IMR-90 (cell line): Measurements from ENCODE around the gene POLR2F. TPM values are rescaled to one million over a fixed set of nuclear protein-coding genes. Genes with fewer than 3 reads are reported as not detected.

Source experiments
- ATAC-seq: fragments of 200-7000 bp; cut with Tn5 transposase; 2 replicates; pipeline ENCODE4 v1.9.1; 2020; ENCODE audit warnings: low read depth, mild to moderate bottlenecking, moderate library complexity
- BruUV-seq: library from RNA; stranded (reverse); fragments of 400-500 nt; replicated peaks from 2 replicates; lab custom pipeline; 2021; lab: Mats Ljungman, UMichigan
- CTCF ChIA-PET: fragments of 300-600 bp; formaldehyde crosslinking; extraction: SDS; loops from one replicate; lab custom pipeline; 2021; ENCODE audit warnings: antibody characterized with exemption; lab: Yijun Ruan, JAX
- POLR2A ChIA-PET: fragments of 300-600 bp; sonication (Branson Sonifier 250); formaldehyde crosslinking; loops from one replicate; lab custom pipeline; 2022; ENCODE audit warnings: antibody characterized with exemption; ENCODE audit not compliant: unreplicated experiment; lab: Charles Lee
- DNase-seq: peaks from one replicate; pipeline ENCODE4 v3.0.0; 2013
- H2AFZ ChIP-seq: replicated peaks from 2 replicates; pipeline ENCODE3; 2013; ENCODE audit warnings: low read length, mild to moderate bottlenecking; ENCODE audit not compliant: poor library complexity
- H2AK5ac ChIP-seq: 2 replicates; pipeline ENCODE4 v1.6.1; 2013; ENCODE audit warnings: low read depth, low read length, inconsistent platforms
- H2AK9ac ChIP-seq: replicated peaks from 2 replicates; pipeline ENCODE3; 2013; ENCODE audit warnings: mild to moderate bottlenecking, low read depth, low read length, moderate library complexity; ENCODE audit not compliant: poor library complexity
- H2BK120ac ChIP-seq: 2 replicates; pipeline ENCODE4 v1.6.1; 2013; ENCODE audit warnings: low read depth, low read length, inconsistent platforms
- H2BK15ac ChIP-seq: 3 replicates; pipeline ENCODE4 v1.6.1; 2013; ENCODE audit warnings: low read depth, low read length, inconsistent platforms
- H2BK20ac ChIP-seq: 2 replicates; pipeline ENCODE4 v1.6.1; 2013; ENCODE audit warnings: low read depth, mild to moderate bottlenecking, inconsistent platforms, low read length, moderate library complexity
- H2BK5ac ChIP-seq: 2 replicates; pipeline ENCODE4 v1.6.1; 2013; ENCODE audit warnings: mild to moderate bottlenecking, low read depth, low read length, inconsistent platforms; ENCODE audit not compliant: poor library complexity, severe bottlenecking
- H3K14ac ChIP-seq: replicated peaks from 2 replicates; pipeline ENCODE4 v1.6.1; 2013; ENCODE audit warnings: low read depth, low read length, inconsistent platforms
- H3K18ac ChIP-seq: 2 replicates; pipeline ENCODE4 v1.6.1; 2013; ENCODE audit warnings: low read depth, low read length, control low read depth
- H3K23ac ChIP-seq: 2 replicates; pipeline ENCODE4 v1.6.1; 2013; ENCODE audit warnings: low read depth, low read length, inconsistent platforms
- H3K27ac ChIP-seq: 2 replicates; pipeline ENCODE4 v1.5.1; 2013; ENCODE audit warnings: mild to moderate bottlenecking, control low read depth, low read length; ENCODE audit not compliant: insufficient read depth
- H3K27me3 ChIP-seq: 2 replicates; pipeline ENCODE4 v1.6.1; 2013; ENCODE audit warnings: low read length; ENCODE audit not compliant: control insufficient read depth, insufficient read depth
- H3K36me3 ChIP-seq: 2 replicates; pipeline ENCODE4 v1.6.1; 2013; ENCODE audit warnings: low read length, mixed read lengths; ENCODE audit not compliant: control insufficient read depth, insufficient read depth
- H3K4ac ChIP-seq: 2 replicates; pipeline ENCODE4 v1.6.1; 2013; ENCODE audit warnings: low read depth, low read length, inconsistent platforms
- H3K4me1 ChIP-seq: 2 replicates; pipeline ENCODE4 v1.6.1; 2013; ENCODE audit warnings: low read length, mixed read lengths; ENCODE audit not compliant: control insufficient read depth, insufficient read depth
- H3K4me2 ChIP-seq: 2 replicates; pipeline ENCODE4 v1.6.1; 2013; ENCODE audit warnings: low read depth, mild to moderate bottlenecking, control low read depth, low read length, moderate library complexity
- H3K4me3 ChIP-seq: 2 replicates; pipeline ENCODE4 v1.5.1; 2013; ENCODE audit warnings: low read depth, mild to moderate bottlenecking, control low read depth, low read length, moderate library complexity; ENCODE audit not compliant: insufficient read depth
- H3K56ac ChIP-seq: 2 replicates; pipeline ENCODE4 v1.6.1; 2013; ENCODE audit warnings: low read length, inconsistent platforms; ENCODE audit not compliant: insufficient read depth; ENCODE audit errors: extremely low read depth
- H3K79me1 ChIP-seq, 2 experiments: 2 replicates each; pipeline ENCODE4 v1.6.1; 2013; ENCODE audit warnings: low read length in 2 of 2, inconsistent platforms in 1 of 2, low read depth in 1 of 2
- H3K9ac ChIP-seq: 2 replicates; pipeline ENCODE4 v1.6.1; 2013; ENCODE audit warnings: low read depth, low read length, control low read depth
- H3K9me1 ChIP-seq: 2 replicates; pipeline ENCODE4 v1.6.1; 2013; ENCODE audit warnings: low read length, inconsistent platforms; ENCODE audit not compliant: insufficient read depth
- H3K9me3 ChIP-seq: 2 replicates; pipeline ENCODE4 v1.6.1; 2013; ENCODE audit warnings: low read length; ENCODE audit not compliant: control insufficient read depth, insufficient read depth
- H4K20me1 ChIP-seq: 2 replicates; pipeline ENCODE4 v1.6.1; 2013; ENCODE audit warnings: low read length, inconsistent platforms; ENCODE audit not compliant: insufficient read depth
- H4K5ac ChIP-seq: 2 replicates; pipeline ENCODE4 v1.6.1; 2013; ENCODE audit warnings: mild to moderate bottlenecking, low read depth, low read length, control low read depth
- H4K8ac ChIP-seq, 2 experiments: 2 replicates each; pipeline ENCODE4 v1.6.1; 2013; ENCODE audit warnings: low read depth in 2 of 2, low read length in 2 of 2, control low read depth in 1 of 2, inconsistent platforms in 1 of 2
- H4K91ac ChIP-seq: 2 replicates; pipeline ENCODE4 v1.6.1; 2013; ENCODE audit warnings: low read depth, low read length, inconsistent platforms; ENCODE audit not compliant: insufficient read depth
- SMC3 ChIP-seq: fragments of 150-350 bp; IDR thresholded peaks from 2 replicates; pipeline ENCODE4 v1.6.1; 2016; ENCODE audit warnings: low read depth, mild to moderate bottlenecking, antibody characterized with exemption, low read length, moderate library complexity
- WGBS, 2 experiments: methylation state at CpG; one replicate each; pipeline versions ENCODE4 v1.1.5 to v1.1.7; 2013; ENCODE audit warnings: missing lambda C conversion rate in 2 of 2; ENCODE audit not compliant: insufficient read length in 1 of 2; ENCODE audit errors: extremely low coverage in 2 of 2; 5-methylcytosine and 5-hydroxymethylcytosine counted together
- dilution Hi-C: fragments of 300-500 bp; cut with HindIII; formaldehyde crosslinking; loops from one replicate; pipeline ENCODE4 v1.14.3; 2018; ENCODE audit warnings: low sequenced_read_pairs; ENCODE audit not compliant: unreplicated experiment
- in situ Hi-C: fragments of 300-500 bp; cut with MboI; formaldehyde crosslinking; loops from 3 replicates; pipeline ENCODE4 v1.14.3; 2019; ENCODE audit warnings: low sequenced_read_pairs, inconsistent platforms, mixed read lengths
- intact Hi-C: fragments of 100-400 bp; cut with micrococcal nuclease; formaldehyde crosslinking; loops from 2 replicates; pipeline ENCODE4 v1.10.0; 2022
- polyA plus RNA-seq, 3 experiments: library from polyadenylated mRNA; depleted of rRNA; stranded (reverse); fragments of >200 nt; gene quantifications; 2 replicates each; pipeline ENCODE4 v1.2.3, GENCODE V29; 2012; ENCODE audit warnings: low replicate concordance in 1 of 3
- total RNA-seq: library from RNA; depleted of rRNA; stranded (reverse); fragments of >200 nt; gene quantifications from 2 replicates; pipeline ENCODE4 v1.2.3, GENCODE V29; 2012
- TF ChIP-seq, protein P1 (sequence below): fragments of 150-350 bp; IDR thresholded peaks from 2 replicates; pipeline ENCODE4 v1.6.1; 2017; ENCODE audit warnings: mild to moderate bottlenecking, antibody characterized with exemption, low read length, low read depth

The POLR2F gene
- total and polyA plus RNA-seq, 2 of the 4 experiments (the other 2 are of a cell fraction), result 26.0 to 147 TPM

DNA sequence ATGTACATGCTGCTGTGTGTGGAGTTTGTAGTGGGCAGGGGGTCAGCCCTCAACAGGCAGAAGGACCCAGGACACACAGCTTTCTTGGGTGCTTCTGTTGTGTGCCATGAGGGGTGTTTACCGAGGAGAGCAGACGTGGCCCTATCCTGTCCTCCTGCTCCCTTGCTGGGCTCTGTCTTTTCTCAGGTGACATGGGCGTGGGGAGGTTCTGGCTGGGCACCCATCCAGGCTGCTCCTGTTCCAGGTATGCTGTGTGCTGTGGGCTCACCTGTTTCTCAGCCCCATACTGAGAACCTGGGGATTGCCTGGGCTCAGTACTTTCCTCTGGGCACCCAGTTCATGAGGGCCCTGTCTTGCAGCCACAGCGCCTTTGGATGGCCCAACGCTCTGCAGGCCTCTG, 24.1 kb upstream of the POLR2F start:
- WGBS, 2 experiments, result 100% methylated on average over 3 of the region's 5 CpGs; no CpG with 5 or more reads in 1 of the 2 experiments
- intact Hi-C loops, result no loop called here

More for the DNA sequence above, 24.1 kb upstream of the POLR2F start:
- no peak overlapping the region for H3K4me3 ChIP-seq
- peaks cover 0 to 51% of the 10 kb centered on the region in 2 experiments; a peak in 3 of 4 replicates for H3K79me1 ChIP-seq
- no peak overlapping the region for H2BK120ac ChIP-seq
- H2BK20ac ChIP-seq, result no peak overlapping the region
- H4K5ac ChIP-seq, result no peak overlapping the region
- DNase-seq (no peak), ATAC-seq (no peak)
- no peak overlapping the region for H4K91ac ChIP-seq
- H3K18ac ChIP-seq, result no peak overlapping the region
- no peak overlapping the region for H2AFZ ChIP-seq
- no peaks in the 10 kb centered on the region for H3K9me3 ChIP-seq
- H4K8ac ChIP-seq, result no peak overlapping the region
- no peak overlapping the region for H3K56ac ChIP-seq
- no peak overlapping the region for H3K4ac ChIP-seq
- ChIA-PET CTCF (no interaction called here), POLR2A (no interaction called here)
- dilution Hi-C loops, result no loop called here
- H3K23ac ChIP-seq, result no peak overlapping the region
- no peaks in the 10 kb centered on the region for H3K27me3 ChIP-seq
- no peak overlapping the region for H3K14ac ChIP-seq
- peaks cover 36% of the 10 kb centered on the region for H4K20me1 ChIP-seq
- TF ChIP-seq, protein P1, sequence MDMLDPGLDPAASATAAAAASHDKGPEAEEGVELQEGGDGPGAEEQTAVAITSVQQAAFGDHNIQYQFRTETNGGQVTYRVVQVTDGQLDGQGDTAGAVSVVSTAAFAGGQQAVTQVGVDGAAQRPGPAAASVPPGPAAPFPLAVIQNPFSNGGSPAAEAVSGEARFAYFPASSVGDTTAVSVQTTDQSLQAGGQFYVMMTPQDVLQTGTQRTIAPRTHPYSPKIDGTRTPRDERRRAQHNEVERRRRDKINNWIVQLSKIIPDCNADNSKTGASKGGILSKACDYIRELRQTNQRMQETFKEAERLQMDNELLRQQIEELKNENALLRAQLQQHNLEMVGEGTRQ, result no peak
- TF ChIP-seq SMC3, result no peak
- peaks cover 8% of the 10 kb centered on the region for H3K9me1 ChIP-seq
- in situ Hi-C loops, result no loop called here
- BruUV-seq, result no TSS peak
- H2AK9ac ChIP-seq, result peak overlapping the region; percentile 13
- peaks cover 56% of the 10 kb centered on the region for H3K36me3 ChIP-seq
- no peak overlapping the region for H2BK15ac ChIP-seq
- H3K9ac ChIP-seq, result no peak overlapping the region
- no peak overlapping the region for H3K27ac ChIP-seq
- no peak overlapping the region for H2AK5ac ChIP-seq
- H3K4me1 ChIP-seq, result peaks cover 16% of the 10 kb centered on the region
- no peak overlapping the region for H3K4me2 ChIP-seq
- H2BK5ac ChIP-seq, result no peak overlapping the region
